ENCODE measurements around the gene EXOC6B. TPM values are rescaled to one million over a fixed set of nuclear protein-coding genes. Genes with fewer than 3 reads are reported as not detected.

EXOC6B gene
- total and polyA plus RNA-seq, 10 of the 15 experiments (the other 5 are each of a cell fraction or from before 2014, with no cell fraction given), result 0.23 to 2.2 (median 1.2) TPM

- TF ChIP-seq NRF1 (conservative IDR thresholded peaks at IDR 0.05; ENCODE audit: low read depth, low read length) (no peak), ZNF207 (IDR thresholded peaks at IDR 0.05; ENCODE audit: borderline replicate concordance) (no peak), ZNF384 (IDR thresholded peaks at IDR 0.05; ENCODE audit: borderline replicate concordance, low read depth, low read length) (no peak), IKZF2 (IDR thresholded peaks at IDR 0.05) (no peak), NBN (IDR thresholded peaks at IDR 0.05) (no peak)
Measured at GRCh38 chr2:72128843-72129227, 697.0 kb downstream of the EXOC6B start (continued).

GRCh38 chr2:72128059-72128842 lies 697.6 kb downstream of the EXOC6B start:
- no peaks in the 10 kb centered on the region for H4K20me1 ChIP-seq (ENCODE audit: control insufficient read depth, insufficient read depth)
- H3K9ac ChIP-seq (ENCODE audit: control insufficient read depth, insufficient read depth, low read length), result no peak overlapping the region
- ChIA-PET CTCF (interaction anchor here (1.2 kb wide), 1 partner anchor 17 kb away, joined by 3 read pairs; no protein-coding TSS in a partner anchor), RAD21 (ENCODE audit: unreplicated experiment) (no interaction called here), SMC1A (ENCODE audit: uncharacterized antibody, unreplicated experiment) (no interaction called here), POLR2A (no interaction called here)
- DNase-seq (ENCODE audit: low read depth, low spot score), result no peak
- BruUV-seq (replicated peaks), result no TSS peak
- intact Hi-C loops (cut with micrococcal nuclease; ENCODE audit: unreplicated experiment), result no loop called here
- 49% methylated on average over 23 of the region's 24 CpGs for WGBS (ENCODE audit: insufficient coverage, insufficient replicate concordance, low lambda C conversion rate, missing lambda C conversion rate)
- H3K4me1 ChIP-seq (ENCODE audit: control insufficient read depth, insufficient read depth, low read length), result no peaks in the 10 kb centered on the region
- ATAC-seq, result no peak; the same call in 2 of the 3 replicates
- in situ Hi-C loops (cut with MboI), result loop anchor here (25.0 kb wide), 1 partner anchor 841 kb away; no protein-coding TSS in a partner anchor
- no peak for FAIRE-seq
- H3K4me3 ChIP-seq, result no peak overlapping the region
- H3K27ac ChIP-seq (ENCODE audit: control insufficient read depth, insufficient read depth), result no peak overlapping the region
- no peaks in the 10 kb centered on the region; a peak in 1 of 4 replicates for H3K27me3 ChIP-seq (replicated peaks in 1 of 2; ENCODE audit: control insufficient read depth in 2 of 2, insufficient read depth in 2 of 2, low read length in 1 of 2)
- no peak overlapping the region for H2AFZ ChIP-seq (ENCODE audit: control insufficient read depth, low read depth, low read length)
- no peaks in the 10 kb centered on the region for H3K36me3 ChIP-seq (ENCODE audit: control insufficient read depth in 2 of 2, insufficient read depth in 2 of 2, low read length in 1 of 2)
- H3K79me2 ChIP-seq (ENCODE audit: control insufficient read depth, insufficient read depth, low read length), result no peaks in the 10 kb centered on the region
- H3K4me2 ChIP-seq (ENCODE audit: control insufficient read depth, insufficient read depth), result no peak overlapping the region
- H3K9me3 ChIP-seq (replicated peaks; ENCODE audit: control insufficient read depth, insufficient read depth, low read length), result no peaks in the 10 kb centered on the region
- TF ChIP-seq WRNIP1 (IDR thresholded peaks at IDR 0.05; ENCODE audit: borderline replicate concordance, low read depth, low read length) (no peak), POLR2AphosphoS2 (IDR thresholded peaks at IDR 0.05; ENCODE audit: low read depth, low read length) (no peak), MTA2 (IDR thresholded peaks at IDR 0.05; ENCODE audit: low read depth) (no peak), ZSCAN29 (IDR thresholded peaks at IDR 0.05) (no peak), STAT3 (IDR thresholded peaks at IDR 0.05; ENCODE audit: low read depth, low read length) (no peak), E2F8 (IDR thresholded peaks at IDR 0.05; ENCODE audit: low read depth, partially characterized antibody) (no peak), BCL3 (IDR thresholded peaks at IDR 0.05; ENCODE audit: borderline replicate concordance, insufficient read depth, low read depth, low read length, poor library complexity, severe bottlenecking) (no peak), BACH1 (IDR thresholded peaks at IDR 0.05; ENCODE audit: borderline replicate concordance) (no peak), ZNF592 (IDR thresholded peaks at IDR 0.05) (no peak)

Data from GM12878 (cell line).